HG02623 (cell line): ENCODE measurements around the gene TGM1.
"Not testable (repeated sequence)": the region's sequence is repeated elsewhere in the genome, so short reads cannot be mapped to it uniquely, and the experiment has no call there.

Experiments
- ATAC-seq: cut with Tn5 transposase; IDR thresholded peaks from one replicate; pipeline ENCODE4 v1.9.1; 2021; ENCODE audit warnings: moderate library complexity; ENCODE audit not compliant: unreplicated experiment

TGM1 gene

DNA sequence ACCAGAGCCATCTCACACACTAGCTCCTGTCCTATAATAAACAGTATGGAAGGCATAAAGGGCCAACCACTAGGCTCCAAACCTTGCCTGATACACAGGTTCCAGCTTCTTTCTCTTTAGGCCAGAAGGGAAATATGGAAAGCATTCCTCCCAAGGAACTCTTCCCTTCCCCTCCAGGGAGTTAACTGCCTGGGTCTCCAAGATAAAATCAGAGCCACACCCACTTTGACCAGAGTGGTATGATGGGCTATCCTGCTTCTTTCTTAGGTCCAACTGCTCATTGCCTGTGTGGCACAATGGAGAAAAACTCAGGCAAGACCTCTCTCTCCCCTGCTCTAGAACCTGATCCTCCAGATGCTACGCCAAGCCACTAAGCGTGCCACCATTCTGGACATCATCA, 55.4 kb downstream of the TGM1 start:
- no peak for ATAC-seq

DNA sequence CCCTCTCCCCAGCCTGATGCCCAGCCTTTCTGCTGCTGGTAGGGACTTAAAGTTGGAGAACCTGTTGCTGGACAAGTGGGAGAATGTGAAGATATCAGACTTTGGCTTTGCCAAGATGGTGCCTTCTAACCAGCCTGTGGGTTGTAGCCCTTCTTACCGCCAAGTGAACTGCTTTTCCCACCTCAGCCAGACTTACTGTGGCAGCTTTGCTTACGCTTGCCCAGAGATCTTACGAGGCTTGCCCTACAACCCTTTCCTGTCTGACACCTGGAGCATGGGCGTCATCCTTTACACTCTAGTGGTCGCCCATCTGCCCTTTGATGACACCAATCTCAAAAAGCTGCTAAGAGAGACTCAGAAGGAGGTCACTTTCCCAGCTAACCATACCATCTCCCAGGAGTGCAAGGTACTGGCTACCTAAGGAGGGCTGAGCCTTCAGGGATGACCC, 55.8 kb downstream of the TGM1 start:
- no peak for ATAC-seq

DNA sequence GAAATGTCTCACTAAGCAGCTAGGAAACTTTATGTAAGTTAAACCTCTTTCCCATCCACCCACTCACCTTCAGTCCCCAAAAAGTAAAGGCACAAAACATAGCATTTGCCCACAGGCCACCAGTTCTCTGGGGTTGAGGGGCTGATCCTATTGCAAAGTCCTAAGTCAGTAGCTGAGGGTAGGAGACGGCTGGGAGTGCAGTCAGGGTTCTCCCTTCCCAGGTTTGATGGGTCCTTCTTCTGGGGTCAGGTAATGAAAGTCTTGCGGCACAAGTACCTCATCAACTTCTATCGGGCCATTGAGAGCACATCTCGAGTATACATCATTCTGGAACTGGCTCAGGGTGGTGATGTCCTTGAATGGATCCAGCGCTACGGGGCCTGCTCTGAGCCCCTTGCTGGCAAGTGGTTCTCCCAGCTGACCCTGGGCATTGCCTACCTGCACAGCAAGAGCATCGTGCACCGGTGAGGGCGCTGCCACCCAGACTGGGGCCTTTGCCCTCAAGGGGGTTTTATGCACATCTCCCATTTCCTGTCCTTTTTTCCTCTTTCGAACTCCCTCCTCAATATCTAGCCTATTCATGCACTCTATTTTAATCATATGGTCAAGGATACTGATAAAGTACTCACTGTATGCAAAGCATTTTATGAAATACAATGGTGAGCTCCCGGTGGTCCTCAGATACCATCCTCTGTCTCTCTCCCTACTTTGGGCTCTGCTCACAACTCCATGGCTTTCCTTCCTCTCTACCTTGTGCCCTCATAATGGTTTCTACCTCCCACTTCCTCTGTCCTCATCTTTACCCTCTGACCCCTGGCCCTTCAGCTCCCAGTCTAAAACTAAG, 56.5 kb downstream of the TGM1 start:
- ATAC-seq = no peak

DNA sequence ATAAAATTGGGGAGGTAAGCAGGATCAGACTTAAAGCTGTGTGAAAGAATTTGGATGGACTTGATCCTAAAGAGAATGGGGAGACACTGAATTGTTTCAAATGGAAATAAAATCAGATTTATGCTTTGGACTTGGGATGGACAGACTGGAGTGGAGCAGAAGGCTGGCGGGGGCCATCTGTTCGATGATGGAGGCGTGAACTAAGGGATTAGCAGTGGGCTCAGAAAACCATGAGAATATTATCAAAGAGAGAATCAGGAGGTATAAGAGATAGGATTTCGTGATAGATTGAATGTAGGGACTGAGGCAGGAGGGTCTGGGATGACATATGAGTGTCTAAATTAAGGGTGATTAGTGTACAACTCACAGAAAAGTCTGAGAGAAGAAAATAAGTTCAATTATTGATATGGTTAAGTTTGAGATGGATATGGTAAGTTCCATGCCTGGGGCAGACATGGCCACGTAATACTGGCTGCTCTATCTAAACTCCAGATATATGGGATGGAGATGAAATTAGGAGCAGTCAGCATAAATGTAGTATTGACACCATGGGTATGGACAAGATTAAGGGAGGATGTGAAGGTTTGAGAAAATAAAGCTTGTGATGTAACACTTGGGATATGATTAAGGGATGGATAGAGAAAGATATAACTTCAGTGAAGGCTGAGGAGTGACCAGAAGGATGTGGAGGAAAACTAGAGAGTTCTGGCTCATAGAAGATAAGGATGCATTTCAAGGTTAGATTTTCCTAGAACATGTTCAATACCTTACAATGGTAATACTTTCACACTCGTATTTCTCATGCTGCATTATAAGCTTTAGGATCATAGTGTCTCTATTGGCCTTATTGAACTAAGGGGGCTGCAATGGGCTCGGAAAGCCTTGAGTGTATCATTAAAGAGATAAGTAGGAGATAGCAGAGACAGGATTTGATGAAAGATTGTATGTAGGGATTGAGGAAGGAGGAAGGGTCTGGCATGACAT, 58.5 kb downstream of the TGM1 start:
- ATAC-seq = no peak

DNA sequence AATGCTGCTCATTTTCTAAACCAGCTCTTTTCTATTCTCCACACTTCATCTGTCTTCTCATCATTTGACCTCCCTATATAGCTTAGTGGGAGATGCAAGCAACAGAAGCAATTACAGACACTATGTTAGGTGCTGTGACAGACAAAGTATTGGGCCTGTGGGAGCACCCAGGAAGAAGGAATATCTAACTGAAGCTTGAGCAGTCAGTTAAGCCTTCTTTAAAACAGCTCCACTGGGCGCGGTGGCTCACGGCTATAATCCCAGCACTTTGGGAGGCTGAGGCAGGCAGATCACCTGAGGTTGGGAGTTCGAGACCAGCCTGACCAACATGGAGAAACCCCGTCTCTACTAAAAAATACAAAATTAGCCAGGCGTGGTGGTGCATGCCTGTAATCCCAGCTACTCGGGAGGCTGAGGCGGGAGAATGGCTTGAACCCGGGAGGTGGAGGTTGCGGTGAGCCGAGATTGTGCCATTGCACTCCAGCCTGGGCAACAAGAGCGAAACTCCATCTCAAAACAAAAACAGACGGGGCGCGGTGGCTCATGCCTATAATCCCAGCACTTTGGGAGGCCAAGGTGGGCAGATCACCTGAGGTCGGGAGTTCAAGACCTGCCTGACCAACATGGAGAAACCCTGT, 59.6 kb downstream of the TGM1 start:
- ATAC-seq = not testable (repeated sequence)

DNA sequence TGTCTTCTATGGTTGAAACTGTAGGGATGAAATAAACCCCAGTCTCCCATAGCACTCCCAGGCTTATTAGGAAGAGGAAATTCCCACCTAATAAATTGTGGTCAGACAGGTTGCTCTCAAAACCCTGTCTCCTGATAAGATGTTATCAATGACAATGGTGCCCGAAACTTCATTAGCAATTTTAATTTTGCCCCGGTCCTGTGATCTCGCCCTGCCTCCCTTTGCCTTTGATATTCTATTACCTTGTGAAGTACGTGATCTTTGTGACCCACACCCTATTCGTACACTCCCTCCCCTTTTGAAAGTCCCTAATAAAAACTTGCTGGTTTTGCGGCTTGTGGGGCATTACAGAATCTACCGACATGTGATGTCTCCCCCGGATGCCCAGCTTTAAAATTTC, 60.4 kb downstream of the TGM1 start:
- not testable (repeated sequence) for ATAC-seq
